A673 (cell line): ENCODE data around the gene POLE. TPM values are rescaled to one million over a fixed set of nuclear protein-coding genes. Genes with fewer than 3 reads are reported as not detected.

ENCODE experiments used
- BruUV-seq: library from RNA; stranded (reverse); fragments of 400-500 nt; replicated peaks from 2 replicates; lab custom pipeline; 2021; lab: Mats Ljungman, UMichigan
- CTCF ChIA-PET: fragments of 300-600 bp; sonication (Branson Sonifier 250); formaldehyde crosslinking; loops from one replicate; lab custom pipeline; 2022; ENCODE audit warnings: antibody characterized with exemption; lab: Charles Lee
- POLR2A ChIA-PET: fragments of 300-600 bp; sonication (Branson Sonifier 250); formaldehyde crosslinking; loops from one replicate; lab custom pipeline; 2022; ENCODE audit warnings: antibody characterized with exemption; ENCODE audit not compliant: low non-redundant PET; lab: Charles Lee
- DNase-seq: peaks from one replicate; pipeline ENCODE4 v3.0.0-alpha.2; 2015; ENCODE audit warnings: low spot score
- H3K27ac ChIP-seq: fragments of 200-600 bp; sonication (generic); 2 replicates; pipeline ENCODE4 v1.5.1; 2016; ENCODE audit warnings: mixed run types, low read depth, mild to moderate bottlenecking, mixed read lengths, antibody characterized with exemption, low read length; ENCODE audit not compliant: poor library complexity, severe bottlenecking
- H3K27me3 ChIP-seq: fragments of 200-600 bp; sonication (generic); replicated peaks from 2 replicates; pipeline ENCODE4 v1.6.1; 2017; ENCODE audit warnings: mixed run types, low read depth, mild to moderate bottlenecking, mixed read lengths, antibody characterized with exemption, low read length; ENCODE audit not compliant: insufficient read depth, poor library complexity
- H3K36me3 ChIP-seq: fragments of 200-600 bp; sonication (generic); 2 replicates; pipeline ENCODE4 v1.6.1; 2016; ENCODE audit warnings: mixed run types, mild to moderate bottlenecking, mixed read lengths, antibody characterized with exemption, low read length; ENCODE audit not compliant: insufficient read depth, poor library complexity, severe bottlenecking
- H3K4me1 ChIP-seq: fragments of 200-600 bp; sonication (generic); 2 replicates; pipeline ENCODE4 v1.6.1; 2017; ENCODE audit warnings: mixed run types, mild to moderate bottlenecking, mixed read lengths, antibody characterized with exemption, low read length; ENCODE audit not compliant: insufficient read depth, poor library complexity, severe bottlenecking
- H3K4me3 ChIP-seq: fragments of 200-600 bp; sonication (generic); 2 replicates; pipeline ENCODE4 v1.5.1; 2016; ENCODE audit warnings: low read depth, mixed run types, mild to moderate bottlenecking, mixed read lengths, low read length; ENCODE audit not compliant: poor library complexity, severe bottlenecking
- H3K9me3 ChIP-seq: fragments of 200-600 bp; sonication (generic); 2 replicates; pipeline ENCODE4 v1.6.1; 2016; ENCODE audit warnings: mixed run types, low read depth, mild to moderate bottlenecking, mixed read lengths, antibody characterized with exemption, low read length; ENCODE audit not compliant: poor library complexity, severe bottlenecking
- EZH2 ChIP-seq: fragments of 200-600 bp; sonication (generic); IDR thresholded peaks from 2 replicates; pipeline ENCODE4 v1.6.1; 2017; ENCODE audit warnings: borderline replicate concordance, low read depth, mild to moderate bottlenecking, mixed read lengths, antibody characterized with exemption, low read length; ENCODE audit not compliant: poor library complexity, severe bottlenecking
- intact Hi-C: fragments of 100-400 bp; cut with micrococcal nuclease; formaldehyde crosslinking; loops from one replicate; pipeline ENCODE4 v1.10.0; 2022; ENCODE audit not compliant: unreplicated experiment
- total RNA-seq: library from RNA; stranded (reverse); gene quantifications from 2 replicates; pipeline ENCODE4 v1.2.3, GENCODE V29; 2021
- TF ChIP-seq, protein P1 (sequence below): fragments of 300-800, 200-600 bp; sonication (generic); conservative IDR thresholded peaks from 2 replicates; pipeline ENCODE4 v1.5.1; 2017; ENCODE audit warnings: low read depth, mild to moderate bottlenecking, antibody characterized with exemption, low read length, moderate library complexity, mixed read lengths

POLE gene
- total RNA-seq, 1 experiment from 2014 or later, result 239 TPM

DNA sequence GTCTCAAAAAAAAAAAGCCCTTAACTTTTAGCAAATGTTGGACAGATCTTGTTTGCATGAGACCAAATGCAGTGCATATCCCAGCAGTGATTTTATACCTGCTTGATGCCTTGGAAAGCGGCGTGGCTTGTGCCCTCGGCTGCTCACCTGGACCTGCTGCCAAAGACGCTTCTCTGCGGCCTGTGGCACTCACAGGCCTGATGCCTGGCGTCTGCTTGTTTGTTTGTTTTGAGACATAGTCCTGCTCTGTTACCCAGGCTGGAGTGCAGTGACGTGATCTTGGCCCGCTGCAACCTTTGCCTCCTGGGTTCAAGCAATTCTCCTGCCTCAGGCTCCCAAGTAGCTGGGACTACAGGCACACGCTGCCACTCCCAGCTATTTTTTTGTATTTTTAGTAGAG is 28.7 kb upstream of the POLE start:
- H3K9me3 ChIP-seq, result no peaks in the 10 kb centered on the region
- ChIA-PET CTCF (no interaction called here), POLR2A (no interaction called here)
- H3K36me3 ChIP-seq, result peaks cover 42% of the 10 kb centered on the region
- no peaks in the 10 kb centered on the region for H3K27me3 ChIP-seq
- H3K4me1 ChIP-seq, result peaks cover 13% of the 10 kb centered on the region
- intact Hi-C loops, result no loop called here
- no peak for DNase-seq
- no TSS peak for BruUV-seq
- no peak overlapping the region for H3K4me3 ChIP-seq
- H3K27ac ChIP-seq, result no peak overlapping the region
- TF ChIP-seq EZH2, result no peak
- TF ChIP-seq, protein P1, sequence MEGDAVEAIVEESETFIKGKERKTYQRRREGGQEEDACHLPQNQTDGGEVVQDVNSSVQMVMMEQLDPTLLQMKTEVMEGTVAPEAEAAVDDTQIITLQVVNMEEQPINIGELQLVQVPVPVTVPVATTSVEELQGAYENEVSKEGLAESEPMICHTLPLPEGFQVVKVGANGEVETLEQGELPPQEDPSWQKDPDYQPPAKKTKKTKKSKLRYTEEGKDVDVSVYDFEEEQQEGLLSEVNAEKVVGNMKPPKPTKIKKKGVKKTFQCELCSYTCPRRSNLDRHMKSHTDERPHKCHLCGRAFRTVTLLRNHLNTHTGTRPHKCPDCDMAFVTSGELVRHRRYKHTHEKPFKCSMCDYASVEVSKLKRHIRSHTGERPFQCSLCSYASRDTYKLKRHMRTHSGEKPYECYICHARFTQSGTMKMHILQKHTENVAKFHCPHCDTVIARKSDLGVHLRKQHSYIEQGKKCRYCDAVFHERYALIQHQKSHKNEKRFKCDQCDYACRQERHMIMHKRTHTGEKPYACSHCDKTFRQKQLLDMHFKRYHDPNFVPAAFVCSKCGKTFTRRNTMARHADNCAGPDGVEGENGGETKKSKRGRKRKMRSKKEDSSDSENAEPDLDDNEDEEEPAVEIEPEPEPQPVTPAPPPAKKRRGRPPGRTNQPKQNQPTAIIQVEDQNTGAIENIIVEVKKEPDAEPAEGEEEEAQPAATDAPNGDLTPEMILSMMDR, result no peak

- POLR2A ChIA-PET, result no interaction called here
- no TSS peak for BruUV-seq
Observed at GRCh38 chr12:132713123-132713522, 26.0 kb upstream of the POLE start.

GRCh38 chr12:132711080-132711843 is 24.1 kb upstream of the POLE start:
- Histone ChIP-seq H3K4me3 (peak overlapping the region; percentile 96), H3K9me3 (no peaks in the 10 kb centered on the region), H3K27me3 (no peaks in the 10 kb centered on the region), H3K27ac (peak overlapping the region; percentile 87), H3K4me1 (no peaks in the 10 kb centered on the region), H3K36me3 (peaks cover 11% of the 10 kb centered on the region)
- BruUV-seq, result no TSS peak
- CTCF ChIA-PET, result no interaction called here
- TF ChIP-seq EZH2, result no peak
- TF ChIP-seq, protein P1, result no peak
- no peak for DNase-seq
- POLR2A ChIA-PET, result no interaction called here
- intact Hi-C loops, result no loop called here

More at GRCh38 chr12:132713123-132713522, 26.0 kb upstream of the POLE start:
- Histone ChIP-seq H3K4me3 (no peak overlapping the region), H3K9me3 (no peaks in the 10 kb centered on the region), H3K36me3 (peaks cover 24% of the 10 kb centered on the region), H3K4me1 (peaks cover 13% of the 10 kb centered on the region), H3K27me3 (no peaks in the 10 kb centered on the region), H3K27ac (no peak overlapping the region)
- CTCF ChIA-PET, result no interaction called here
- TF ChIP-seq, protein P1, result no peak
- no peak for TF ChIP-seq EZH2
- no peak for DNase-seq
- intact Hi-C loops, result no loop called here
